KOPT-K1 (cell line): ENCODE data around the gene ZNF469.
"Not testable (repeated sequence)": the region's sequence is repeated elsewhere in the genome, so short reads cannot be mapped to it uniquely, and the experiment has no call there.

Source experiments
- H3K27ac ChIP-seq: fragments of 200-600 bp; sonication (generic); 2 replicates; pipeline ENCODE4 v1.5.1; 2016; ENCODE audit warnings: antibody characterized with exemption, mild to moderate bottlenecking, low read depth, low read length; ENCODE audit not compliant: poor library complexity, severe bottlenecking
- H3K36me3 ChIP-seq: fragments of 200-600 bp; sonication (generic); 2 replicates; pipeline ENCODE4 v1.5.1; 2017; ENCODE audit warnings: antibody characterized with exemption, mild to moderate bottlenecking, low read length, moderate library complexity; ENCODE audit not compliant: insufficient read depth
- H3K9me3 ChIP-seq: fragments of 200-600 bp; sonication (generic); 2 replicates; pipeline ENCODE4 v1.5.1; 2017; ENCODE audit warnings: antibody characterized with exemption, low read length, mild to moderate bottlenecking; ENCODE audit not compliant: insufficient read depth, poor library complexity, severe bottlenecking

ZNF469 gene

DNA sequence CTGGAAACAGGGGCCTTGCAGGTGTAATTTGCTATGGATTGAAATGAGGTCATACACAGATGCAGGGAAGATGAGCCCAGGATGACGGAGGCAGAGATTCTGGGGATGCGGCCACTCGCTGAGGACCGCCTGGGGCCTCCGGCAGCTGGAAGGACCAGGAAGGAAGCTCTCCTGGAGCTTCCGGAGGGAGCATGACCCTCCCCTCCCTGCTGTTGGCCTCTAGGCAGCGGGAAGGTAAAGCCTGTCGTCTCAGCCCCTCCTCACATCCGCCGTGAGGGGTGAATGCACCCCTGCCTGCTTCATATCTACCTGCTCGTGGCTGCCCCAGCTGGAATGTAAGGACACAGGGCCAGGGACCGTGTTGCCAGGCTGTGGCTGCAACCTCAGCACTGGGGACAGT is 29.1 kb upstream of the ZNF469 start:
- Histone ChIP-seq H3K9me3 (no peaks in the 10 kb centered on the region), H3K27ac (no peak overlapping the region), H3K36me3 (no peaks in the 10 kb centered on the region)

DNA sequence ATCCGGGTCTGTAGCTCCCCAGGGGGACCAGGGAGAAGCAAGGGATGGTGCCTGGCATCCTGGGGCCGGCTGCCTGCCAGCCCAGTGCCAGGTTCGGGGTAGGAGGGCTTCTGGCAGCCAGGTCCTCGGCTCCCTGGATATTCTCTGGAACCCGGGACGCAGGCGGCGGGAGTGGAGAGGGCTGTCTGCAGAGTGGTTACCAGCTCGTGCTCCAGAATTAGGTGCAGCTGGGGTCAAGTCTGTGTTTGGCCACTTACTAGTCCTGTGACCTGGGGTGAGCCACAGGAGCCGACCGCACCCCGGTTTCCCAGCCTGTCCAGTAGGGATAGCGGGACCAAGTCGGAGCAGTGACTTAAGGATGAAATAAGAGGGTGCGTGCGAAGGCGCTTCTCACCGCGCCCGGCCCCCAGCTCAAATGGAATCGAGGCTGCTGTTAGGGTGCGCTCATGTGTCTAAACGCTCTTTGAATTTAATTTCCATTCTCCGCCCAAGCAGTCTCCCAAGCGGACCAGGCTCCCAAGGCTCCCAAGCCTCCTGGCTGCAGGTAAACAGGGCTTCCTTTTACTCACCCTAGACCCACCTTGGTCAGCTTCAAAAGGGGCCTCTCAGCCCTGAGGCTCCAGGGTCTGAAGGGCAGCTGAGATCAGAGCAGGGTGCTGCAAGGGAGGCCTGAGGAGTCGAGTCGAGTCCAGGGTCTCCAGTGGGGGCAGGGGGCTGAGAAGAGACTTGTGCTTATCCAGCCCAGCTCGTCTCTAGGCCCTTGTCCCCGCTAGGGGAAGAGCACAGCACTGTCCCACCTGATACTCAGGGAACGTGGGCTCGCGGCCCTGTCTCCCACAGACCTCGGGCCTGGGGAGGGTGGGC is 28.3 kb upstream of the ZNF469 start:
- Histone ChIP-seq H3K27ac (no peak overlapping the region), H3K9me3 (no peaks in the 10 kb centered on the region)

DNA sequence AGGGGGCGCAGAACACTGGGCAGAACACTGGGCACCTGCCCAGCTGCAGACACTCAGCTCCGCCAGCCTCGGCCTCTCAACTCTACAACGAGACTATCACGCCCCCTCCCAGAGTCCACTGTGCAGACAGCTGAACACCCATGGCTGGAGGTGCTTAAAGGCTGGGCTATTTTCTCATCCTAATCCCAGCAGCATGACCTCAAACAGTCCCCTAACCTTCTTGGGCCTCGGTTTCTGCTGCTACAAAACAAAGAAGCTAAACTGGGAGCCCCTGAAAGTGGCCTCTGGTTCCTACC is 27.7 kb upstream of the ZNF469 start:
- no peaks in the 10 kb centered on the region for H3K9me3 ChIP-seq
- H3K36me3 ChIP-seq = no peaks in the 10 kb centered on the region
- no peak overlapping the region for H3K27ac ChIP-seq

More for the DNA sequence above, 28.3 kb upstream of the ZNF469 start:
- no peaks in the 10 kb centered on the region for H3K36me3 ChIP-seq

DNA sequence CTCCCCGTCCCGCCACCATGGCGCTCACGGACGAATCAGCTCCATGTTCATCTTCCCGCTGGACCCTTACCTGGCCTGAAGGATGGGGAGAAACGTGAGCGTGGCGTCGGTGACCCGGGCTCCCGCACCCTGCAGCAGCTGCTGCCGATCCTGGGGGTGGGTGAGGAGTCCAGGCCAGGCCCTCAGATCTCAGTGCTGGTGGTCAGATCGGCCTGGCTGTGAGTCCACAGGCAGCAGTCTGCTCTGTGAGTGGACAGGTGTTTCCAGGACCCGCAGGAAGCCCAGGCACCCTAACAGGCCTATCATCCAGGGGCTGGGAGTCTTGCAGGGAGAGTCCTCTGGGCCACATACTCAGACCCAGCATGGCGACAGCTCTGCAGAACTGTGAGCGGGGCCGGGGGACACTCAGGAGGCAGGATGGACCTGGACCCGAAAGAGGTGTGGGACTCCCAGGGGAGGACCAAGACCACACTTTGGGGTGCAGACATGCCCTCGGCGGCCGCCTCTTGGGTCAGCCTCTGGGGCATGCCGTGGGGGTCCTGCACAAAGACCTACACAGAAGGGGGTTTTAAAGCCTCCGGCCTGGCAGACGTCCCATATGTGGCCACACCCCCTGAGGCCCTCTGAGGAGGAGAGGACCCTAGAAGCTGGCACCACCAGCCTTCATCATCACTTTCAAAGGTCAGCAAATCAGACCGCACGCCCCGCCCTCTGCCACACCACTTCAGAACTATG is 27.2 kb upstream of the ZNF469 start:
- no peaks in the 10 kb centered on the region for H3K9me3 ChIP-seq
- H3K27ac ChIP-seq = no peak overlapping the region
- no peaks in the 10 kb centered on the region for H3K36me3 ChIP-seq

DNA sequence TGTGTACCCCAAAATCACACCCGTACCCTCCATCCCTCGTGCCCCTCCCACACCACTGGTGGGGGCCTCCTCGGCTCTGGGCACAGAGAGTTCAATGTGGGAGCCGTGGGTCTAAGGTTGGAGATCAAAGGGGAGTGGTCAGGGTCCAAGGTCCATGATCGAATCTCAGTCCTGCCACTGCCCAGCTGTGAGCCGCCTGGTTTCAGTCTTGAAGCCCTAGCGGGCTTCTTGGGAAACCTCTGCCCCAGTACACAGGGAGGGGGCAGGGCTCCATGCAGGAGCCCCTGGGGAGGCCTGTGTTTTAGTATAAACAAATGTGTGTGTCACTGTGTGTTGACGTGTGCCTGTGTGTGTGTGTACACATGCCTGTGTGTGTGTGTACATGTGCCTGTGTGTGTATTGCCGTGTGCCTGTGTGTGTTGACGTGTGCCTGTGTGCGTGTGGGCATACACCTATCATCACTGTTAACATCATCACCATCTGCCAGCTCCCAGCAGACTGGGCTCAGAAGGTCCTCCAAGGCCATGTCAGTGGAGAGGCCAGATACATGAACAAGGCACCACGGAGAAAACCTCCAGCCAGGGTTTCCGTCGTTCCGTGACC is 26.5 kb upstream of the ZNF469 start:
- Histone ChIP-seq H3K36me3 (no peaks in the 10 kb centered on the region), H3K27ac (no peak overlapping the region), H3K9me3 (no peaks in the 10 kb centered on the region)

DNA sequence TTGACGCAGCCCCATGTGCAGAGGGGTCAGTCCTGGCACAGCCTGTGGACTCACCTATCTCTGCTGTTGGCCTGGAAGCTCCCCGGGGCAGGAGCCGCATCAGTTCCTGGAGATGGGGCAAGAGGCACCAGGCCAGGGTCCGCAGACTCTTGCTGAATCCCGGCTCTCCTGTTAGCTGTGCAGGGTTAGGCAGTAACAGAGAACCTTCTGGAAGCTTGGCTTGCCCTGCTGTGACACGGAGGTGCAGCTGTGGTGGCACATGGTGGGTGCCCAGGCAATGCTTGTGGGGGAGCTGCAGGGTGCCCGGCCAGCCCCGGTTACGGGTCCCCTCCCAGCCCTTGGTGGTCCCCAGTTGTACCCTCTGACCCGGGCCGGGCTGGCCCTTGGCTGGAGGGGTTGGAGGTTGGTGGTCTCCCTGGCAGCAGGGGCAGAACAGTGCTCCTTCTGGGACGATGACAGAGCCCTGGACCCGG is 26.0 kb upstream of the ZNF469 start:
- Histone ChIP-seq H3K9me3 (no peaks in the 10 kb centered on the region), H3K36me3 (no peaks in the 10 kb centered on the region), H3K27ac (no peak overlapping the region)

DNA sequence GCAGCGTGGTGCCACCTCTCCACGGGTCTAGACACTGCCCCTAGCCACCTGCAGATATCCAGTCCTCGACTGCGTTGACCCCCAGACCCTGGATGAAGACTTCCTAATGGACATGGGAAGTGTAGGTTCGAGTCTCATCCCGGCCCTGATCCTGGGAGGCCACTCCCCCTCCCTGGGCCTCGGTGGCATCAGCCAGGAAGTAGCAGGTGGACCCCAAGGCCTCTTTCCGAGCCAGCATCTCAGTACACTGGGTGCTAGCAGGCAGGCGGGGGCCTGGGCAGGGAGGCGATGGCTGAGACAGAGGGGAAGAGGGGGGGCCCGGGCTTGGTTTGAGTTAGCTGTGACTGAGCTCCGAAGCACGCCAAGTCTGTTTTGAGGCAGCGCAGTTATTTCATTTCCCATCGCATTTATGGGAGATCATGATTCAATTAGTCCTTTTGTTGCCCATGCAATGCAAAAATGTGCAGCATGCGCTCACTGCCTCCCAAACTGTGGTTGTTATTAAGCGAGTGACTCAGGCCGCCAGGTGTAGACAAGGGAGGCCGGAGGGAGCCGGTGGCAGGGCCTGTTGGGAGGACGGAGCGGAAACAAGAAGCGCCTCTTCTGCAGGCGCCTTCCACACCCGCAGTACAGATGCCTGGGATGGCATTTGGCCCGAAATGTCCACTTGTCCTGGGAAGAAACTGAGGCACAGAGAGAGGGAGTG is 25.3 kb upstream of the ZNF469 start:
- Histone ChIP-seq H3K9me3 (peaks cover 3% of the 10 kb centered on the region), H3K27ac (no peak overlapping the region), H3K36me3 (no peaks in the 10 kb centered on the region)

DNA sequence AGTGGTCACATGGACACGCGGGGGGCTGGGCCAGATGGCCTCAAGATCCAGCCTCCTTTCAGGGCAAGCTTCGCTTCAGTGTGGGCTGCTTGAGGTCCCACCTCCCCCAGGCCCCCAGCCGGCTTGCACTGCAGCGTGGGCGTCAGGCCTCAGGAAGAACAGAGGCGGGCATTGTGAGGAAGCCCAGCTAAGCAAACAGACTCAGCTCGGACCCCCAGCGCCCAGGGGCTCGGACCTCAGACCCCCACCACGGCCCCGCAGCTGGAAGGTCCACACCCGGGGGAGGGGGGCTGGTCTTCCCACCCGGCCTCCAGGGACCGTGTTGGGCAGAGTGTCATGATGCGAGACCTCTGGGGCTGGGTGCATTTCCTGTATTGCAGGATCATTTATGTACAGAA is 24.7 kb upstream of the ZNF469 start:
- H3K36me3 ChIP-seq = no peaks in the 10 kb centered on the region
- H3K27ac ChIP-seq = no peak overlapping the region
- peaks cover 6% of the 10 kb centered on the region for H3K9me3 ChIP-seq

DNA sequence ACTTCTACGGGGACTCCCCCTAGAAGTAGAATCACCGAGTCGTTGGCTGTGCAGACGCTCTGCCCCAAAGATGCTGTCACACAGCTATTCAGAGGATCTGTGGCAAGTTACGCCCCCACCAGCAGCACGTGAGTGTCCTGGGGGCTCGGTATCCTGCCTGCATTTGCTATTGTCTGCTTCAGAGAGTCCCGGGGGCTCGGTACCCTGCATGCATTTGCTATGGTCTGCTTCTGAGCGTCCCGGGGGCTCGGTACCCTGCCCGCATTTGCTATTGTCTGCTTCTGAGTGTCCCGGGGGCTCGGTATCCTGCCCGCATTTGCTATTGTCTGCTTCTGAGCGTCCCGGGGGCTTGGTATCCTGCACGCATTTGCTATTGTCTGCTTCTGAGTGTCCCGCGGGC is 23.8 kb upstream of the ZNF469 start:
- H3K36me3 ChIP-seq = no peaks in the 10 kb centered on the region
- peaks cover 16% of the 10 kb centered on the region for H3K9me3 ChIP-seq
- H3K27ac ChIP-seq = no peak overlapping the region

DNA sequence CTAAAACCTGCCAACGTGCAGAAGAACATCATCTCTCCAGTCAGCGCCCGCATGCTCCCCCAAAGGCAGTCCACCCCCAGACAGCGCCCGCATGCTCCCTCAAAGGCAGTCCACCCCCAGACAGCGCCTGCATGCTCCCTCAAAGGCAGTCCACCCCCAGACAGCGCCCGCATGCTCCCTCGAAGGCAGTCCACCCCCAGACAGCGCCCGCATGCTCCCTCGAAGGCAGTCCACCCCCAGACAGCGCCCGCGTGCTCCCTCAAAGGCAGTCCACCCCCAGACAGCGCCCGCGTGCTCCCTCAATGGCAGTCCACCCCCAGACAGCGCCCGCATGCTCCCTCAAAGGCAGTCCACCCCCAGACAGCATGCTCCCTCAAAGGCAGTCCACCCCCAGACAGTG is 22.4 kb upstream of the ZNF469 start:
- H3K27ac ChIP-seq, H3K36me3 ChIP-seq: not testable (repeated sequence)
- H3K9me3 ChIP-seq = peaks cover 16% of the 10 kb centered on the region

DNA sequence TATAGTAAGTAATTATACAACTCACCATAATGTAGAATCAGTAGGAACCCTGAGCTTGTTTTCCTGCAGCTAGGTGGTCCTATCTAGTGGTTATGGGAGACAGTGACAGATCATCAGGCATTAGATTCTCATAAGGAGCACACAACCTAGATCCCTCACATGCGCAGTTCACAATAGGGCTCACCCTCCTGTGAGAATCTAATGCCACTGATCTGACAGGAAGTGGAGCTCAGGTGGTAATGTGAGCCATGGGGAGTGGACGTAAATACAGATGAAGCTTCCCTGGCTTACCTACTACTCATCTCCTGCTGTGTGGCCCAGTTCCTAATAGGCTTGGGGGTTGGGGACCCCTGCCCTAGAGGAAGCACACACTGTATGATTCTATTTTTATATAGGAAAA is 21.8 kb upstream of the ZNF469 start:
- no peak overlapping the region for H3K27ac ChIP-seq
- peaks cover 16% of the 10 kb centered on the region for H3K9me3 ChIP-seq
- H3K36me3 ChIP-seq = no peaks in the 10 kb centered on the region

DNA sequence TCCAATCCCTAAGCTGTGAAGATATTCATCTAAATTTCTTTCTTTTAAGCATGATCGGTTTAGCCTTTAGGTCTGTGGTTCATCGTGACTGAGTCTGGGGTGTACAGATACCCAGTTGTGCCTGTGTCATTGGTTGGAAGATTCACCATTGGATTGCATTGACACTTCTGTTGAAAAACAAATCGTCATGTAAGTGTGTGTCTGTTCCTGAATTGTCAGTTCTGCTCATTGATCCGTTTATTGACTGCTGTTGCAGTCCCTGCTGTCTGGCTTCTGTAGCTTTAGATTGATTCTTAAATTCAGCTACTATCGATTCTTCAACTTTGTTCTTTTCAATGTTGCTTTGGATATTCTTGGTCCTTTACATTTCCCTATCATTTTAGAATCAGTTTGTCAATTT is 21.0 kb upstream of the ZNF469 start:
- H3K27ac ChIP-seq = no peak overlapping the region
- no peaks in the 10 kb centered on the region for H3K36me3 ChIP-seq
- H3K9me3 ChIP-seq = peaks cover 16% of the 10 kb centered on the region

DNA sequence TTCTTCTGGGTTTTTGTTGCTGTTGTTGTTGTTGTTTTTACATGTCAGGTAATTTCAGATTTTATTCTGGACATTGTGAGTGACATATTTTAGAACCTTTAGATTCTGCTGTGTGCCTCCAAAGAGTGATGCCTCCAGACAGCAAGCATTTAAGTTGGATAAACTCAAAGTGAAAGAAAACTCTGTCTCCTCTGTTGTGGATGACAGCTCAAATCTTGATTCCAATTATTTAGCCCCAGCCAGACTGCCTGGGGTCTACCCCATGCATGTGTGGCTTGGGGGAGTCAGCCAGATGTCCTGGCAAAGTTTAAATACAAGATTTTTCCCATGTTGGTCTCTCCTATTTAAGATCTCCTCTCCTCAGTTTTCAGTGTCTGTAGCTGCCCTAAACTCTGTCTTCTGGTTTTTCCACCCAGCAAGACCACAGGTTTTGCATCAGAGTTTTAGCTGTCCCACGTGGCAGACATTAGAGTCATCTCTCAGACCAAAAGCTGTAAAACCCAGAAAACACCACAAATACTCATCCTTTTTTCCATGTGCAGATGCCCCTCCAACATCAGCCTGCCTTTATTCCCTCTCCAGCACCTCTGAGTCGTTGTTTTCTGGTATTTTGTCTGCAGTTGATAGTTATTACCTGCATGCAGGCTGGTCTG is 19.4 kb upstream of the ZNF469 start:
- Histone ChIP-seq H3K36me3 (no peaks in the 10 kb centered on the region), H3K9me3 (peaks cover 16% of the 10 kb centered on the region), H3K27ac (no peak overlapping the region)

DNA sequence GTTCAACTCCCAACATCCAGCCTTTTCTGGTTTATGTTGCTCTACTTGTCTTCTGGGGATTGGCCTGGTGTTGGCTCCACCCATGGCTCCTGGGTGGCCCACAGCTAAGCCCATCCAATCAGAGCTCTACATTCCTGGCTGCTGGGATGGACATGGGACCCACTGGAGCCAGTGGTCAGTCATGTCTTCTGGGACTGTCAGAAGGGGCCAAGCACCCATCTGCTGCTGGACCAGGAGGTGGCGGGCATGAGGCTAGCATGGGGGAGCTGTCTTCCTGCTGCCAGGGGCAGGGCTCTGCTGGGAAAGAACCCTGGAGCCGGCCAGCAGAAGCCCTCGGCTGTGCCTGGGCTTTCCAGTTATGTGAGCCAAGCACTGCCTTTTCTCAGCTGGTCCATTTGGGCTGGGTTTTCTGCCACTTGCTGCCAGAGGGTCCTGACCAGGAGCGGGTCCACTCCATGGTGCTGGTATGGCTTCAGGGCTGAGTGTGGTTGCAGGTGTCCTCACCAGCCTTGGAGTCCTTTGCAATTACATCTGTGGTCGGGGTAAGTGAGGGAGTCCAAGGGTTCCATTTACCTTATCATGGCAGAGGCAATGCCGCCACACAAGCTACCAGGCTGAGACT is 17.4 kb upstream of the ZNF469 start:
- Histone ChIP-seq H3K36me3 (no peaks in the 10 kb centered on the region), H3K9me3 (peaks cover 16% of the 10 kb centered on the region)

More for the DNA sequence above, 17.4 kb upstream of the ZNF469 start:
- H3K27ac ChIP-seq = no peak overlapping the region
